Measurements from ENCODE around the gene DYNC1H1. TPM values are rescaled to one million over a fixed set of nuclear protein-coding genes. Genes with fewer than 3 reads are reported as not detected.
A peak's percentile ranks its signal among the peaks of the same experiment; 100 is the strongest.

The DYNC1H1 gene
- total RNA-seq (394 and 677 TPM in 2 replicates), polyA plus RNA-seq (128 and 186 TPM in 2 replicates), polyA minus RNA-seq (ENCODE audit: low replicate concordance) (1,364 and 1,482 TPM in 2 replicates)
- 362 and 387 TPM in 2 replicates for polyA plus RNA-seq (2012)

DNA sequence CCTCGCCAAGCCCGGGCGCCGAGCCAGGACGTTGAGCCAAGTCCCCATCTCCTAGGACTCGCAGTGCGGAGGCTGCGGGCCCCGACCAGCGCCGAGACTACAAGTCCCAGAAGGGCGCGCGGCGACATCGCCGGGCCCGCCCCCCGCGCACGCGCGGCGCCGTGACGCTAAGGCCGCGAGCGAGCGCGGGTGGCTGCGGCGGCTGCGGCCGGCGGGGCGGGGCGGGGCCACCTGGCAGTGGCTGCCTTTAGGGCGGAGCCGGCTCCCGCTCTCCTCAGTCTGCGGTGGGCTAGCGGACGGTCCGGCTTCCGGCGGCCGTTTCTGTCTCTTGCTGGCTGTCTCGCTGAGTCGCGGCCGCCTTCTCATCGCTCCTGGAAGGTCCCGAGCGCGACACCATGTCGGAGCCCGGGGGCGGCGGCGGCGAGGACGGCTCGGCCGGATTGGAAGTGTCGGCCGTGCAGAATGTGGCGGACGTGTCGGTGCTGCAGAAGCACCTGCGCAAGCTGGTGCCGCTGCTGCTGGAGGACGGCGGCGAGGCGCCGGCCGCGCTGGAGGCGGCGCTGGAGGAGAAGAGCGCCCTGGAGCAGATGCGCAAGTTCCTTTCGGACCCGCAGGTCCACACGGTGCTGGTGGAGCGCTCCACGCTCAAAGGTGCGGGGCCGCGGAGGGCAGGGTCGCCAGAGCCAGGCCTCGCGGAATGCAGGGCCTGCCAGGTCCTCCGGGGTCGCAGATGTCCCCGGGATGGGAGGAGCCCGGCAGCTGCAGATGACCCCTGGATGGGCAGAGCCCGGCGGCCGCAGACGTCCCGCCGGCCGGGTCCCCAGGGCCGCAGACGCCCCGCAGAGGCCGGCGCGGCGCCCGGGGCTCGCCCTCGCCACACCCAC lies at the start of gene DYNC1H1:
Gene DYNC1H1 (plus strand): TSS at position 277 of the 884 bp plus-strand sequence. CDS start 119 bp downstream, at position 396.
- Histone ChIP-seq H3K9ac (ENCODE audit: insufficient read depth, low read length) (peak within 1 kb of the TSS; percentile 91), H3K79me2 (ENCODE audit: control insufficient read depth, insufficient read depth, low read length) (peaks cover 53% of the 10 kb centered on the region), H2AFZ (ENCODE audit: low read length) (peak within 1 kb of the TSS; percentile 75), H3K27me3 (ENCODE audit: control insufficient read depth, insufficient read depth, low read length) (no peaks in the 10 kb centered on the region), H3K27ac (ENCODE audit: insufficient read depth, low read length) (peak within 1 kb of the TSS; percentile 91), H3K4me1 (ENCODE audit: control insufficient read depth, extremely low read depth, insufficient read depth, low read length) (peaks cover 21% of the 10 kb centered on the region), H3K9me3 (ENCODE audit: control insufficient read depth, insufficient read depth, low read depth, low read length) (no peaks in the 10 kb centered on the region), H4K20me1 (ENCODE audit: control insufficient read depth, extremely low read depth, insufficient read depth, low read length) (no peaks in the 10 kb centered on the region), H3K4me3 (replicated peaks in 1 of 4; ENCODE audit: control extremely low read depth in 1 of 4, insufficient read depth in 1 of 4, low read depth in 3 of 4, low read length in 4 of 4) (peak within 1 kb of the TSS; percentile 83 to 96 (median 95)), H3K4me2 (ENCODE audit: extremely low read depth, insufficient read depth, low read length) (peak within 1 kb of the TSS; percentile 94), H3K36me3 (ENCODE audit: control insufficient read depth, insufficient read depth, low read length) (peaks cover 3% of the 10 kb centered on the region)
- TF ChIP-seq CTCF (conservative IDR thresholded peaks at IDR 0.05 in 1 of 2, IDR thresholded peaks at IDR 0.05 in 1 of 2; ENCODE audit: low read depth in 1 of 2, low read length in 2 of 2) (no peak), EZH2 (IDR thresholded peaks at IDR 0.05; ENCODE audit: low read length, missing control alignments) (no peak)
- DNase-seq (ENCODE audit: low read depth in 2 of 2), result peak; percentile 96 to 97

DNA sequence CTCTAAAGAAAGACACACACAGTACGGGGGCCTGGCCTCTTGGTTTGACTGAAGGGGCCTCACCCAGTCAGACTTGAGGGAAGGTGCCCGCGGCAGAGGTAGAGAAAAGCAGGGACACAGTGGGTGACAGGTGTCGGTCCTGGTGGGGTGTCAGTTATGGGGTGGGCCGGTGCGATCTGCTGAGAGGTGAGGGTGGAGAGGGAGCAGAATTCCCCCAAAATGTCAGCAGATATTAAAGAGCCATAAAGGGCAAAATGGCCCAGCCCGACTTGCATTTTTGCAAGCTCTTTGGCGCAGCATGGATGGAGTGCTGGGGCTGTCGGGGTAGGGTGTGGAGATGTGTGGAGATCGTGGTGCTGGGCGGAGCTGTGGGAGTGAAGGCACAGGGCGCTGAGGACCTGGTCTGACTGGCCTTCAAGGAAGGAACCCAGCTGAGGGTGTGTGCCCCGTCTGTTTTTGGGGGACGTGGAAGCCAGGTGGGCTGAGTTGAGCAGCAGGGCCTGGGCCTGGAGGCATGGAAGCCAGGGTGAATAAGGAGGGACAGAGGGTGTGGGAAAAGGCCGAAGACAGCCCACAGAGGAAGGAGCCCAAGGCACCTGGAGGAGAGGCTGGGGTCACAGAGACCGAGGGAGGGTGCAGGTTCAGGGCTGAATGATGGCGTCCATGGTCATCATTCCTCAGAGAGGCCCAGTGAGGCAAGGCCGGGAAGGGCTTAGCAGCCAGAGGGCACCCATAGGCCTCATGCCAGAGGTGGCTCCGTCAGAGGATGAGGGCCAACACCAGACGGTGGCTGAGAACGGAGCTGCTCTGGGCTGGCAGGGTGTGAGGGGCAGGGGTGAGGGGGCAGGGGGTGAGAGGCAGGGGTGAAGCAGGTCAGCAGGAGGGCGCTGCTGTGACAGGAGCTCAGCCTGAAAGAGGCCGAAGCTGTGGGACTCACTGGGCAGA lies 48.2 kb upstream of the DYNC1H1 start:
- DNase-seq (ENCODE audit: low read depth in 2 of 2), result no peak
- Histone ChIP-seq H3K4me1 (ENCODE audit: control insufficient read depth, extremely low read depth, insufficient read depth, low read length) (no peaks in the 10 kb centered on the region), H3K27ac (ENCODE audit: insufficient read depth, low read length) (no peak overlapping the region), H3K79me2 (ENCODE audit: control insufficient read depth, insufficient read depth, low read length) (no peaks in the 10 kb centered on the region), H3K27me3 (ENCODE audit: control insufficient read depth, insufficient read depth, low read length) (no peaks in the 10 kb centered on the region), H3K4me3 (replicated peaks in 1 of 4; ENCODE audit: control extremely low read depth in 1 of 4, insufficient read depth in 1 of 4, low read depth in 3 of 4, low read length in 4 of 4) (no peak overlapping the region), H2AFZ (ENCODE audit: low read length) (no peak overlapping the region), H3K9me3 (ENCODE audit: control insufficient read depth, insufficient read depth, low read depth, low read length) (no peaks in the 10 kb centered on the region), H3K9ac (ENCODE audit: insufficient read depth, low read length) (no peak overlapping the region), H3K4me2 (ENCODE audit: extremely low read depth, insufficient read depth, low read length) (no peak overlapping the region), H4K20me1 (ENCODE audit: control insufficient read depth, extremely low read depth, insufficient read depth, low read length) (no peaks in the 10 kb centered on the region), H3K36me3 (ENCODE audit: control insufficient read depth, insufficient read depth, low read length) (peaks cover 2% of the 10 kb centered on the region)
- TF ChIP-seq EZH2 (IDR thresholded peaks at IDR 0.05; ENCODE audit: low read length, missing control alignments) (no peak), CTCF (conservative IDR thresholded peaks at IDR 0.05 in 1 of 2, IDR thresholded peaks at IDR 0.05 in 1 of 2; ENCODE audit: low read depth in 1 of 2, low read length in 2 of 2) (no peak)

All from fibroblast of lung (primary cell).